Measurements from ENCODE around the gene WSCD1. TPM values are rescaled to one million over a fixed set of nuclear protein-coding genes. Genes with fewer than 3 reads are reported as not detected.

Gene WSCD1
- total RNA-seq, 4 donors from 2014 or later: 0.21 to 5.7 (median 1.6) TPM

GRCh38 chr17:6153375-6153774 lies 83.2 kb downstream of the WSCD1 start:
- Histone ChIP-seq H3K4me1 (no peaks in the 10 kb centered on the region), H3K4me3 (no peak overlapping the region), H3K27ac (no peak overlapping the region), H3K9me3 (no peaks in the 10 kb centered on the region), H3K36me3 (no peaks in the 10 kb centered on the region), H3K27me3 (no peaks in the 10 kb centered on the region)
- DNase-seq (ENCODE audit: low spot score in 2 of 2): no peak
- TF ChIP-seq CTCF (IDR thresholded peaks at IDR 0.05) (no peak), EP300 (IDR thresholded peaks at IDR 0.05) (no peak)
- 65 to 67% methylated on average over 6 of the region's 6 CpGs for WGBS, 2 donors

DNA sequence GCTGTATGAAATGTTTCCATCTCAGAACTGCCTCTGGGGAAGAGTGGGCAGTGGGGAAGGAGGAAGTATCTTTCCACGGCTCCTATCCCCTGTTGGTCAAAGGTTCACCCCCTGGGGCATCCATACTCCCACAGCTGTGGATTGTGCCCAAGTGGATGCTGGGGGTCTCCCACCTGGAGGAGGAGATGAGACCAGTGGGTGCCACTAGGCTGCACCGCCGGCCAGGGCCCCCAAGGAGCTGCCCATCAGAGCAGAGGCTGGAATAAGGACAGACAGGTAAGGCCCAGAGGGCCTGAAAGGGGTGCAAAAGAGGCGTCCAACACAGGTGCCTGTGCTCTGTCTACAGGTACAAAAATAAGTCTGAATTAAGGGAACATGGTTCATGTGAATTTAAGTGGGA lies 87.5 kb downstream of the WSCD1 start:
- H3K36me3 ChIP-seq: no peaks in the 10 kb centered on the region
- no peak overlapping the region for H3K4me3 ChIP-seq
- peaks cover 0 to 5% (median 0%) of the 10 kb centered on the region in 4 donors for H3K9me3 ChIP-seq
- no peaks in the 10 kb centered on the region for H3K27me3 ChIP-seq
- H3K27ac ChIP-seq: no peak overlapping the region
- WGBS, 2 donors: 78 to 80% methylated on average over 4 of the region's 4 CpGs
- TF ChIP-seq EP300 (IDR thresholded peaks at IDR 0.05): no peak
- no peaks in the 10 kb centered on the region for H3K4me1 ChIP-seq
- DNase-seq (ENCODE audit: low spot score in 2 of 2): no peak

DNA sequence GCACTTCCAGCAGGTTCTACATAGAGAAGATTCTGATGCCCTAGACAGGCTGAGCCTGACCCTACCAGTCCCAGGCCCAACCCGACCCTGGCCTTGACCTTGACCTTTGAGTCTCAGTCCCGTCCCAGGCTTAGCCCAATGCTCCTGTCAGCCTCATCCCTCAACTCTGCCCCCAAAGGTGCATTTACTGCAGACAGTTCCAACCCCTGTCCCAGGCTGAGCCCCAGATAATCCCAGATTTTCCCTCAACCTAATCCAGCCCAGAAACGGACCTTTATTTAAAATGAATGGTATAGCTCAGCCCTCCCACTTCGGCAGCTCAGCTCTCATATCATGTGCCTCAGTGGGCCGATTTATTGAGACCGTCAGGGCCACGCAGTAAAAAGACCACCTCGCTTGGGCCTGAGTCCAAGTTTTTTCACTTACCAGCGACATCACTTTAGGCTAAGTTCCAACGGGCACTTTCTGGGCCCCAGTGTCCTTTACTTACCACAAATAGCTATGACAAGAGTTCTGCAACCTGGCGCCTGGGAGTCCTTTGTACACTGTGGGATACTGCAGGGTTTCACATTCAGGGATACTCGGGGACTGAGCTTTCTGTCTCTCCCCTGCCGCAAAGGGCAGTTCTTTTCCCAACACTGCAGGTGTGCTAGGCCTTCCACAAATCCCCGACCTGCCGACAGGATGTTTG lies 89.5 kb downstream of the WSCD1 start:
- DNase-seq (ENCODE audit: low spot score in 2 of 2): no peak
- TF ChIP-seq EP300 (IDR thresholded peaks at IDR 0.05): no peak
- TF ChIP-seq CTCF (IDR thresholded peaks at IDR 0.05): no peak
- TF ChIP-seq POLR2A (IDR thresholded peaks at IDR 0.05): no peak
- H3K4me1 ChIP-seq: no peaks in the 10 kb centered on the region
- H3K4me3 ChIP-seq: no peak overlapping the region
- no peaks in the 10 kb centered on the region for H3K36me3 ChIP-seq
- no peak overlapping the region for H3K27ac ChIP-seq
- WGBS, 2 donors: 63 to 71% methylated on average over 15 of the region's 15 CpGs
- H3K9me3 ChIP-seq: peaks cover 0 to 5% (median 0%) of the 10 kb centered on the region in 4 donors
- H3K27me3 ChIP-seq: no peaks in the 10 kb centered on the region

GRCh38 chr17:6160232-6160555 lies 90.0 kb downstream of the WSCD1 start:
- WGBS, 2 donors: 53 to 55% methylated on average over 8 of the region's 8 CpGs
- DNase-seq (ENCODE audit: low spot score in 2 of 2): no peak
- H3K4me1 ChIP-seq: no peaks in the 10 kb centered on the region
- H3K36me3 ChIP-seq: no peaks in the 10 kb centered on the region
- no peak overlapping the region for H3K4me3 ChIP-seq
- H3K27ac ChIP-seq: no peak overlapping the region
- H3K27me3 ChIP-seq: no peaks in the 10 kb centered on the region
- TF ChIP-seq POLR2A (IDR thresholded peaks at IDR 0.05) (no peak), CTCF (IDR thresholded peaks at IDR 0.05) (no peak), EP300 (IDR thresholded peaks at IDR 0.05) (no peak)
- H3K9me3 ChIP-seq: peaks cover 0 to 5% (median 0%) of the 10 kb centered on the region in 4 donors

GRCh38 chr17:6160911-6161855 lies 91.0 kb downstream of the WSCD1 start:
- H3K27me3 ChIP-seq: no peaks in the 10 kb centered on the region

More at GRCh38 chr17:6160911-6161855, 91.0 kb downstream of the WSCD1 start:
- Histone ChIP-seq H3K36me3 (no peaks in the 10 kb centered on the region), H3K9me3 (peaks cover 0 to 5% (median 0%) of the 10 kb centered on the region in 4 donors), H3K27ac (no peak overlapping the region), H3K4me3 (no peak overlapping the region), H3K4me1 (no peaks in the 10 kb centered on the region)
- TF ChIP-seq CTCF (IDR thresholded peaks at IDR 0.05) (no peak), EP300 (IDR thresholded peaks at IDR 0.05) (no peak), POLR2A (IDR thresholded peaks at IDR 0.05) (no peak)
- 75 to 76% methylated on average over 24 of the region's 24 CpGs for WGBS, 2 donors
- DNase-seq (ENCODE audit: low spot score in 2 of 2): no peak
